Prostate gland (tissue), 2 donors: Measurements from ENCODE around the gene RAD51B.

Experiments
- POLR2A ChIP-seq: fragments of 450-650 bp; IDR thresholded peaks from one replicate; pipeline ENCODE4 v1.6.1; 2016; ENCODE audit warnings: antibody characterized with exemption, mild to moderate bottlenecking
- POLR2AphosphoS5 ChIP-seq: sonication (generic); formaldehyde crosslinking; IDR thresholded peaks from one replicate; pipeline ENCODE4 v1.6.1; 2017; ENCODE audit warnings: antibody characterized with exemption
- TF ChIP-seq, protein P1 (sequence below), 4 experiments: fragments of 200-600 bp in 2 of 4; fragments of 450-650 bp in 2 of 4; sonication (generic) in 2 of 4; IDR thresholded peaks; 1 replicate in 3 of 4; 2 replicates in 1 of 4; pipeline ENCODE4 v1.5.1; 2016 to 2019; ENCODE audit warnings: antibody characterized with exemption in 4 of 4, mild to moderate bottlenecking in 2 of 4, moderate library complexity in 2 of 4

GRCh38 chr14:68637106-68638021 lies 817.8 kb downstream of the RAD51B start:
- TF ChIP-seq POLR2A: no peak
- TF ChIP-seq, protein P1, sequence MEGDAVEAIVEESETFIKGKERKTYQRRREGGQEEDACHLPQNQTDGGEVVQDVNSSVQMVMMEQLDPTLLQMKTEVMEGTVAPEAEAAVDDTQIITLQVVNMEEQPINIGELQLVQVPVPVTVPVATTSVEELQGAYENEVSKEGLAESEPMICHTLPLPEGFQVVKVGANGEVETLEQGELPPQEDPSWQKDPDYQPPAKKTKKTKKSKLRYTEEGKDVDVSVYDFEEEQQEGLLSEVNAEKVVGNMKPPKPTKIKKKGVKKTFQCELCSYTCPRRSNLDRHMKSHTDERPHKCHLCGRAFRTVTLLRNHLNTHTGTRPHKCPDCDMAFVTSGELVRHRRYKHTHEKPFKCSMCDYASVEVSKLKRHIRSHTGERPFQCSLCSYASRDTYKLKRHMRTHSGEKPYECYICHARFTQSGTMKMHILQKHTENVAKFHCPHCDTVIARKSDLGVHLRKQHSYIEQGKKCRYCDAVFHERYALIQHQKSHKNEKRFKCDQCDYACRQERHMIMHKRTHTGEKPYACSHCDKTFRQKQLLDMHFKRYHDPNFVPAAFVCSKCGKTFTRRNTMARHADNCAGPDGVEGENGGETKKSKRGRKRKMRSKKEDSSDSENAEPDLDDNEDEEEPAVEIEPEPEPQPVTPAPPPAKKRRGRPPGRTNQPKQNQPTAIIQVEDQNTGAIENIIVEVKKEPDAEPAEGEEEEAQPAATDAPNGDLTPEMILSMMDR (IDR thresholded peaks at IDR 0.05): no peak
- no peak for TF ChIP-seq POLR2AphosphoS5
